SK-N-SH (cell line): ENCODE data around the gene MAP2K7.

ENCODE experiments used
- CHD2 ChIP-seq: fragments of 150-350 bp; IDR thresholded peaks from 2 replicates; pipeline ENCODE4 v1.6.1; 2018; ENCODE audit warnings: low read length; ENCODE audit not compliant: partially characterized antibody
- EP300 ChIP-seq, 2 experiments: IDR thresholded peaks; 2 replicates each; pipeline versions ENCODE4 v1.4.0 to v1.6.1; 2012; ENCODE audit warnings: borderline replicate concordance in 1 of 2, low read depth in 1 of 2, low read length in 1 of 2
- GATA2 ChIP-seq: sonication (generic); formaldehyde crosslinking; IDR thresholded peaks from 2 replicates; pipeline ENCODE4 v1.5.0; 2020; ENCODE audit warnings: mild to moderate bottlenecking, missing genetic modification reagents
- POLR2AphosphoS5 ChIP-seq: IDR thresholded peaks from 2 replicates; pipeline ENCODE4 v1.6.1; 2012; ENCODE audit warnings: low read depth, low read length
- REST ChIP-seq: IDR thresholded peaks from 2 replicates; pipeline ENCODE4 v1.6.1; 2012; ENCODE audit warnings: mild to moderate bottlenecking, low read depth, low read length, moderate library complexity
- SIN3A ChIP-seq: IDR thresholded peaks from 2 replicates; pipeline ENCODE4 v1.6.1; 2012; ENCODE audit warnings: low read depth, mild to moderate bottlenecking, low read length, moderate library complexity, borderline replicate concordance
- USF1 ChIP-seq: IDR thresholded peaks from 2 replicates; pipeline ENCODE4 v1.4.0; 2012; ENCODE audit warnings: low read depth, borderline replicate concordance
- USF2 ChIP-seq: fragments of 150-350 bp; IDR thresholded peaks from 2 replicates; pipeline ENCODE4 v1.6.1; 2017; ENCODE audit warnings: antibody characterized with exemption, low read length, low read depth, borderline replicate concordance
- TF ChIP-seq, protein P1 (sequence below): fragments of 200-600 bp; sonication (generic); IDR thresholded peaks from 2 replicates; pipeline ENCODE4 v1.6.1; 2017; ENCODE audit warnings: antibody characterized with exemption, mild to moderate bottlenecking, moderate library complexity

DNA sequence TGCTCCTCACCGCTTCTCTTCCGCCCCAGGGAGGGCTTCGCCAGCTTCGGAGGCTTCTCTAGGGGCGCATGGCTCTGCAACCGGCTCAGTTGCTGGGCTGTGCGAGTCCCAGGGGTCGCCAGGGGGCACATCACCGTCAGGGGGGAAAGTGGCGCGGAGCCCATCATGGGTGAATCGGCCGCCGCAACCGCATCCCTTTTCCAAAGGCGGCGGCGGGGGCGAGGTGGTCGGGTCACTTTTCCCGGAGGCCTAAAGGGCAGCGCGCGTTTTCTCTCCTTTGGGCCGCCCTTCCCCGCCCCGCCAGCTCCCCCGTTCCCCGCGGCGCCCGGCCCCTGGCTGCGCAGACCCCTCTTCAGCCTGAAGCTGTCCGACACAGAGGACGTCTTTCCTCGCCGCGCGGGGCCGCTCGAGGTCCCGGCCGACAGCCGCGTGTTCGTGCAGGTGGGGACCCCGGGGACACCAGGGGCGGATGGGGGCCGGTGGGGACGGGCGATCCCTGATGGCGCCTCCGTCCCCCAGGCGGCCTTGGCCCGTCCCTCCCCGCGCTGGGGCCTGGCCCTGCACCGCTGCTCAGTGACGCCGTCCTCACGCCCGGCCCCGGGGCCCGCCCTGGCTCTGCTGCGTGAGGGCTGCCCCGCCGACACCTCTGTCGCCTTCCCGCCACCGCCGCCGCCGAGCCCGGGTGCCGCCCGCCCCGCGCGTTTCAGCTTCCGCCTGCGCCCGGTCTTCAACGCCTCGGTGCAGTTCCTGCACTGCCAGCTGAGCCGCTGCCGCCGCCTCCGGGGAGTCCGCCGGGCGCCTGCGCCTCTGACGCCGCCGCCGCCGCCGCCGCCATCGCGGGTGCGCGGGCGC, 12.7 kb downstream of the MAP2K7 start:
- TF ChIP-seq EP300 (IDR thresholded peaks at IDR 0.05; ENCODE audit: borderline replicate concordance in 1 of 2, low read depth in 1 of 2, low read length in 1 of 2): no peak
- TF ChIP-seq, protein P1, sequence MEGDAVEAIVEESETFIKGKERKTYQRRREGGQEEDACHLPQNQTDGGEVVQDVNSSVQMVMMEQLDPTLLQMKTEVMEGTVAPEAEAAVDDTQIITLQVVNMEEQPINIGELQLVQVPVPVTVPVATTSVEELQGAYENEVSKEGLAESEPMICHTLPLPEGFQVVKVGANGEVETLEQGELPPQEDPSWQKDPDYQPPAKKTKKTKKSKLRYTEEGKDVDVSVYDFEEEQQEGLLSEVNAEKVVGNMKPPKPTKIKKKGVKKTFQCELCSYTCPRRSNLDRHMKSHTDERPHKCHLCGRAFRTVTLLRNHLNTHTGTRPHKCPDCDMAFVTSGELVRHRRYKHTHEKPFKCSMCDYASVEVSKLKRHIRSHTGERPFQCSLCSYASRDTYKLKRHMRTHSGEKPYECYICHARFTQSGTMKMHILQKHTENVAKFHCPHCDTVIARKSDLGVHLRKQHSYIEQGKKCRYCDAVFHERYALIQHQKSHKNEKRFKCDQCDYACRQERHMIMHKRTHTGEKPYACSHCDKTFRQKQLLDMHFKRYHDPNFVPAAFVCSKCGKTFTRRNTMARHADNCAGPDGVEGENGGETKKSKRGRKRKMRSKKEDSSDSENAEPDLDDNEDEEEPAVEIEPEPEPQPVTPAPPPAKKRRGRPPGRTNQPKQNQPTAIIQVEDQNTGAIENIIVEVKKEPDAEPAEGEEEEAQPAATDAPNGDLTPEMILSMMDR: no peak
- no peak for TF ChIP-seq POLR2AphosphoS5
- no peak for TF ChIP-seq GATA2 (CRISPR knock-in tag)
- no peak; the same call in 1 of the 2 replicates for TF ChIP-seq REST
- TF ChIP-seq USF2: no peak
- no peak for TF ChIP-seq USF1
- TF ChIP-seq CHD2: no peak
- no peak for TF ChIP-seq SIN3A
